Stomach smooth muscle (tissue), 2 donors: ENCODE data around the gene KCNT2.

Experiments
- H3K27ac ChIP-seq: one replicate; pipeline ENCODE4 v1.7.0; 2013; ENCODE audit warnings: mild to moderate bottlenecking, low read length, inconsistent platforms
- H3K27me3 ChIP-seq, 2 donors: one replicate each; pipeline ENCODE4 v1.7.0; 2013; ENCODE audit warnings: low read length in 2 of 2; ENCODE audit not compliant: insufficient read depth in 2 of 2, control insufficient read depth in 1 of 2
- H3K36me3 ChIP-seq, 2 donors: one replicate each; pipeline ENCODE4 v1.7.0; 2013; ENCODE audit warnings: low read length in 2 of 2; ENCODE audit not compliant: control insufficient read depth in 2 of 2, insufficient read depth in 2 of 2
- H3K4me1 ChIP-seq: one replicate; pipeline ENCODE4 v1.7.0; 2013; ENCODE audit warnings: low read length; ENCODE audit not compliant: control insufficient read depth, insufficient read depth
- H3K4me3 ChIP-seq, 2 donors: one replicate each; pipeline ENCODE4 v1.7.0; 2013; ENCODE audit warnings: low read length in 2 of 2
- H3K9ac ChIP-seq, 2 donors: one replicate each; pipeline ENCODE4 v1.7.0; 2013; ENCODE audit warnings: low read length in 2 of 2, mild to moderate bottlenecking in 1 of 2
- H3K9me3 ChIP-seq, 2 donors: one replicate each; pipeline ENCODE4 v1.7.0; 2013; ENCODE audit warnings: low read length in 2 of 2; ENCODE audit not compliant: control insufficient read depth in 2 of 2
- donor health status: healthy.
- donor health status: Pancreatic carcinoma.

The KCNT2 gene

DNA sequence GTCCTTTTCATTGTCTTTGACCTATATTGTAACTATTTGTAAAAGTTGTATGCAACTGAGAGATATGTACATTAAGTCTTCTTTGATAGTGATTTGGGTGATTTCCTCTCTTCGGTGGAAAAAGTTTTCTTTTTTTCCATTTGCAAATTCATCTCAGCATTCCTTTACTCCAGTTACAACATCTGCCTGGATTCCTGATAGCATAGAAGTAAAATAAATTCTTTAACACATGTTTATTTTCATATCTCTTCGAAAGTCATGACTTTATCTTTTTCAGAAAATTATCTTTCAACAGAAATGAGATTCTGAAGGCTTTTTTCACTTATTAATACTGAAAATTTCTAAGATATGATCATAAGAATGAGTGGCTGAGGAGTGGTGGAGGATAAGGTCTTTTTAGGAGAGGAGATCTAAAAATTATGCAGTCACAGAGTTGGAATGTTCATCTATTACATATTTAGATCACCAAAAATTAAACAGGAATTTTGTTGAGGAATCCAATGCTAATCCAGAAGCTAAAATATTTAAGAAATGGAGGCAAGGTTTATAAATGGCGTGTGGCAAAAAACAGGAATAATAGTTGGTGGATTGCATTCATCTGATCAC is 400.5 kb downstream of the KCNT2 start:
- H3K4me1 ChIP-seq = no peaks in the 10 kb centered on the region
- no peak overlapping the region for H3K9ac ChIP-seq
- peaks cover 0 to 3% of the 10 kb centered on the region in 2 donors for H3K9me3 ChIP-seq
- no peaks in the 10 kb centered on the region for H3K27me3 ChIP-seq
- H3K27ac ChIP-seq = no peak overlapping the region
- no peak overlapping the region for H3K4me3 ChIP-seq
- H3K36me3 ChIP-seq = no peaks in the 10 kb centered on the region

DNA sequence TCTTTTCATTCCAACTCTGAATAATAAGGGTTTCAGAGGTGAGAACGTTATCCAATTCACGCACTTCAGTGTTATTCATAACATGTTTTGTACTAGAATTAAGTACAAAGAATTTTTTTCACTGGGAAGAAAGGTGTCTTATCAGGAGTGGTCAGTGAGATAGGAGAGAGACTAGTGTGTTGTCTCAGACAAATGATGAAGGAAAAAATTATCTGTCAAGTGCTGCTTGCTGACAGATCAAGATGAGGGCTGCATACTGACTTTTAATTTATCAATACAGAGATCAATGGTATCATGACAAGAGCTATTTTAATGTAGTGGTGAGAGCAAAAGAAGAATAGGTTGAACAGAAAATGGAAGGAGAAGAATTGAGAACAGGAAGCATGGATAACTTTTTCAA is 402.4 kb downstream of the KCNT2 start:
- H3K4me3 ChIP-seq = no peak overlapping the region
- H3K9me3 ChIP-seq = peaks cover 0 to 3% of the 10 kb centered on the region in 2 donors
- no peak overlapping the region for H3K9ac ChIP-seq
- no peaks in the 10 kb centered on the region for H3K4me1 ChIP-seq
- no peaks in the 10 kb centered on the region for H3K27me3 ChIP-seq
- no peaks in the 10 kb centered on the region for H3K36me3 ChIP-seq
- no peak overlapping the region for H3K27ac ChIP-seq

DNA sequence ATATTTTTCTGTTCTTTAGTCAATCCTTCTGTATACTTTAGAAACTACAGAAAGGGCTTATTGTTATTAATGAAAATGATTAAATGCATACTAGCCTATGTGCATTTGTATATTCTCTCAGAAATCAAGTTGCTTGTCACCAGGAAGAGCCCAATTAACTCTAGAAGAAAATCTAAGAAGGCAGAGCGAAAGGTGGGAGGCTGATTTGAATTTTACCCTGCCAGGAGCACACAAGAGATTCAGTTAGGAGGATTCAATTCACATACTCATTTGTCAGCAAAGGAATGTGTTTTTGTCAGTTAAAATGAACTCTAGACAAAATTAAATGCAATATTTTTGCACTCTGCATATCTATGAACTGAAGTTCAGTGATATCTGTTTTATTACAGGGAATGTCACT is 411.8 kb downstream of the KCNT2 start:
- no peaks in the 10 kb centered on the region for H3K4me1 ChIP-seq
- H3K27me3 ChIP-seq = no peaks in the 10 kb centered on the region
- no peaks in the 10 kb centered on the region for H3K36me3 ChIP-seq
- H3K27ac ChIP-seq = no peak overlapping the region
- H3K9ac ChIP-seq = no peak overlapping the region
- H3K9me3 ChIP-seq = no peaks in the 10 kb centered on the region
- no peak overlapping the region for H3K4me3 ChIP-seq

DNA sequence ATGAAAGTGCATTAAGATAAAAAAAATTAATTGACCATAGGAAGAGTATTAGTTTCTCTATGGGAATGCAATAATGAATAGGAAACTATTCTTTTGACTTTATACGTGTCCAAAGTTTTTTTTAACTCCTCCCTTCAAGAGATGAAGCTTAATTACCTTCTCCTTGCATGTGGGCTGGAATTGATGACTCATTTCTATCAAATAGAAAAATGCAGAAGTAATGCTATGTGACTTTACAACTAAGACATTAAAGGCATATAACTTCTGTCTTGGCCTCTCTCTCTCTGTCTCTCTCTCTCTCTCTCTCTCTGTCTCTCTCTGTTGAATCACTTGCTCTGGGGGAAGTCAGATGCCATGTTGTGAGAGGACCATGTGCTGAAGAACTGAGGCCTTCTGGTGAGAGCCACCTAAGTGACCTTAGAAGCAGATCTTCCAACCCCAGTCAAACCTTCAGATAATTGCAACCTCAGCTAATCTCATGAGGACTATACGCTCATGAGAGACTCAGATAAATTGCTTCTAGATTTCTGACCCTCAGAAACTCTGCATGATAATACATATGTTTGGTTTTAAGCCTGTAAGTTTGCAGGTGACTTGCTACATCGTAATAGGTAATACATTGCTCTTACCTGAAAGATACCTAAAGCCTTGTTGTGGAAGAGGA is 414.2 kb downstream of the KCNT2 start:
- no peaks in the 10 kb centered on the region for H3K9me3 ChIP-seq
- H3K4me1 ChIP-seq = no peaks in the 10 kb centered on the region
- H3K4me3 ChIP-seq = no peak overlapping the region
- no peaks in the 10 kb centered on the region for H3K27me3 ChIP-seq
- H3K27ac ChIP-seq = no peak overlapping the region
- H3K9ac ChIP-seq = no peak overlapping the region
- no peaks in the 10 kb centered on the region for H3K36me3 ChIP-seq

DNA sequence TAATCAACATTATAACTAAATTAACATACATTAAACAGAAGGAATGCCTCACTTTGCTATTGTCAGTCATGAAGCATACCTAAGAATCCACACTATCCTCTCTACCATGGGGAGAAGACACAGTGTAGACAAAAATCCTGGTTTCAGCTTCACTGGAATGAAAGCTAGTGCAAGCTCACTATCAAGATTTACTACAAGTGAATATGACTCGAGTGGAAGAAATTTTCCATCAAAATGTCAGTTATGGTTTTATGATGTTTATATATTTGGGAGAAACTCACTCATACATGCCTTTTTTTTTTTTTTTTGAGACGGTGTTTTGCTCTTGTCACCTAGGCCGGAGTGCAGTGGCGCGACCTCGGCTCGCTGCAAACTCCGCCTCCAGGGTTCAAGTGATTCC is 424.3 kb downstream of the KCNT2 start:
- Histone ChIP-seq H3K27me3 (no peaks in the 10 kb centered on the region), H3K4me3 (no peak overlapping the region), H3K9ac (no peak overlapping the region), H3K36me3 (no peaks in the 10 kb centered on the region), H3K27ac (no peak overlapping the region), H3K4me1 (no peaks in the 10 kb centered on the region), H3K9me3 (no peaks in the 10 kb centered on the region)

DNA sequence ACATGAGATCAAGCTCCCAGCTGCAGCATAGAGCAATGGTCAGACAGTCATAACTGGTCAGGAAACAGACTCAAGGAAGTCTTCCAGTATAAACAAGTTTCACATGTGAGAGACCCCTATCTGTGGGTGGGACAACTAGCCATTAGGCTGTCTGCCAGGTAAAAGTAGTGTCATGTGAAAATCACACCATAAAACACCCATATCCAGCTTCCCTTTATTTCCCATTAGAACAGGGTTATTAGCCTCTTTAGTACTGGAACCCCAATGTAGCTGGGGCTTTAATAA is 426.7 kb downstream of the KCNT2 start:
- Histone ChIP-seq H3K9me3 (no peaks in the 10 kb centered on the region), H3K9ac (no peak overlapping the region), H3K27ac (no peak overlapping the region), H3K36me3 (no peaks in the 10 kb centered on the region), H3K27me3 (no peaks in the 10 kb centered on the region), H3K4me1 (no peaks in the 10 kb centered on the region), H3K4me3 (no peak overlapping the region)

DNA sequence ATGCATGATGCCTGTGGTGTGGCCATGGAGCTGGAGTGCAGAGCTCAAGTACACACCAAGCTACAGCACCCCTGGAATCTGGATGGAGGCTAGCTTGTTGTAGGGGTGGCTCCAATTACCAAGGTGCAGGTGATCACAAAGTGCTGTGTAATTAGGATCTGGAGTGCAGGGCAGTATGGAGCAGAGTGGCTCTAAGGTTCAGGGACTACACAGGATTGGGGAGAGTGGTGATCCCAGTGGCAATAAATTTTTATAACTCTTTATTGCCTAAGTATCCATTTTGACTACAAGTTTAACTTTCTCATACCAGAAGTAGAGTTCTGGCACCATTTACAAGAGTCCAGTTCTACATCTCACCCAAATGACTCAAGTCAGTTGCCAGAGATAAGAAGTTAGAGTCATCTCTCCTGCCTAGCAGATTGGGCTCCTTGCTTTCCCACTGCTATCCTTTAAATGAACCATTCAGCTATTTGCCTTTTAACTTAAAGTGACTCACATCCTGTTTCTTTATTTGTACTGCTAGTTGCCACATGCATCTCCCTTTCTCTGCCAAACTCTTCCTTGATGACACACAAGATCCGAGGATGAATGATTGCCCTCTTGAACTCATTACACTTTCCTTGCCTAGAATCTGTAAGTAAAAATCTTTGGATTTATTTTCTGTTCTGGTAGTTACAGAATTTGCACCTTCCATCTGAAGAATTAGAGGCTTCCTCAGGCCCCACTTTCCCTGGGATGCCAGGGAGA is 427.2 kb downstream of the KCNT2 start:
- no peaks in the 10 kb centered on the region for H3K4me1 ChIP-seq
- H3K36me3 ChIP-seq = no peaks in the 10 kb centered on the region
- H3K9ac ChIP-seq = no peak overlapping the region
- H3K9me3 ChIP-seq = no peaks in the 10 kb centered on the region
- no peak overlapping the region for H3K4me3 ChIP-seq
- H3K27me3 ChIP-seq = no peaks in the 10 kb centered on the region
- no peak overlapping the region for H3K27ac ChIP-seq

DNA sequence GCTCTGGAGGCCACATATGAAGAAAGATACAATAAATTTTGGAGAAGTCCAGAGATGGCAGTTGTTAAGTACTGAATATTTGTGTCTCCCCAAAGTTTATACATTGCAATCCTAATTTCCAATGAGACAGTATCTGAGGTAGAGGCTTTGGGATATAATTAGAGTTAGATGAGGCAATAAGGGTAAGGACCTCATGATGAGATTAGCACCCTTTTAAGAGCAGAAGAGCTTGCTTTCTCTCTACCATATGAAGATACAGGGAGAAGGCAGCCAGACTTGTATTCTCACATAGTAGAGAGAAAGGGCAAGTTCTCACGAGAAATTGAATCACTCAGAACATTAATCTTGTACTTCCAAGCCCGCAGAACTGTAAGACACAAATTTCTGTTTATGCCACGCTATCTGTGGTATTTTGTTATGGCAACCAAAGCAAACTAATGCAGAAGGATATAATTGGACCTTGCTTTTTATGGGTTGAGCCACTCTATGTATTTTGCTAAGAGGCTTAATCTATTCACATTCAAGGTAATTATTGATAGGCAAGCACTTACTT is 430.1 kb downstream of the KCNT2 start:
- Histone ChIP-seq H3K4me1 (no peaks in the 10 kb centered on the region), H3K4me3 (no peak overlapping the region), H3K36me3 (no peaks in the 10 kb centered on the region), H3K9ac (no peak overlapping the region), H3K27ac (no peak overlapping the region), H3K9me3 (no peaks in the 10 kb centered on the region), H3K27me3 (no peaks in the 10 kb centered on the region)
